Middle frontal gyrus (tissue), 1 donor: ENCODE measurements around the gene C18orf32.
"Not testable (repeated sequence)": the region's sequence is repeated elsewhere in the genome, so short reads cannot be mapped to it uniquely, and the experiment has no call there.

Experiments
- DNase-seq: peaks from one replicate; pipeline ENCODE4 v3.0.0-alpha.2; 2015; ENCODE audit warnings: low spot score; ENCODE audit errors: extremely low spot score

The C18orf32 gene

GRCh38 chr18:49471532-49471931, 15.5 kb downstream of the C18orf32 start:
- DNase-seq: no peak

- no peak for DNase-seq
Observed at GRCh38 chr18:49467599-49467998, 19.4 kb downstream of the C18orf32 start.

GRCh38 chr18:49467019-49467563, 19.9 kb downstream of the C18orf32 start:
- DNase-seq: no peak

- DNase-seq: no peak
Observed at GRCh38 chr18:49464718-49465598, 22.1 kb downstream of the C18orf32 start.

GRCh38 chr18:49461602-49461977, 25.4 kb downstream of the C18orf32 start:
- DNase-seq: no peak

GRCh38 chr18:49460976-49461601, 25.9 kb downstream of the C18orf32 start:
- no peak for DNase-seq

- no peak for DNase-seq
Observed at GRCh38 chr18:49459404-49460171, 27.4 kb downstream of the C18orf32 start.

GRCh38 chr18:49457616-49458015, 29.4 kb downstream of the C18orf32 start:
- DNase-seq: no peak

GRCh38 chr18:49456794-49457193, 30.2 kb downstream of the C18orf32 start:
- no peak for DNase-seq

- DNase-seq: not testable (repeated sequence)
Observed at GRCh38 chr18:49452534-49452933, 34.5 kb downstream of the C18orf32 start.

- DNase-seq: no peak
Observed at GRCh38 chr18:49447810-49448745, 39.0 kb downstream of the C18orf32 start.

GRCh38 chr18:49446481-49446880, 40.6 kb downstream of the C18orf32 start:
- DNase-seq: no peak

GRCh38 chr18:49444581-49444980, 42.5 kb downstream of the C18orf32 start:
- DNase-seq: no peak

GRCh38 chr18:49443837-49444236, 43.2 kb downstream of the C18orf32 start:
- no peak for DNase-seq

GRCh38 chr18:49441338-49441938, 45.6 kb downstream of the C18orf32 start:
- no peak for DNase-seq

- DNase-seq: no peak
Observed at GRCh38 chr18:49435170-49435569, 51.9 kb downstream of the C18orf32 start.

GRCh38 chr18:49432602-49433001, 54.4 kb downstream of the C18orf32 start:
- no peak for DNase-seq

- DNase-seq: no peak
Observed at GRCh38 chr18:49431165-49431962, 55.7 kb downstream of the C18orf32 start.
